ENCODE data around the gene SMG5.

The SMG5 gene

GRCh38 chr1:156232201-156232894, 50.3 kb downstream of the SMG5 start:
- no peaks in the 10 kb centered on the region for H3K27me3 Mint-ChIP-seq (ENCODE audit: low read depth, poor library complexity)
- no peak for DNase-seq
- no peaks in the 10 kb centered on the region for H3K4me1 Mint-ChIP-seq
- no peak overlapping the region for H3K4me3 Mint-ChIP-seq
- TF ChIP-seq, protein P1, sequence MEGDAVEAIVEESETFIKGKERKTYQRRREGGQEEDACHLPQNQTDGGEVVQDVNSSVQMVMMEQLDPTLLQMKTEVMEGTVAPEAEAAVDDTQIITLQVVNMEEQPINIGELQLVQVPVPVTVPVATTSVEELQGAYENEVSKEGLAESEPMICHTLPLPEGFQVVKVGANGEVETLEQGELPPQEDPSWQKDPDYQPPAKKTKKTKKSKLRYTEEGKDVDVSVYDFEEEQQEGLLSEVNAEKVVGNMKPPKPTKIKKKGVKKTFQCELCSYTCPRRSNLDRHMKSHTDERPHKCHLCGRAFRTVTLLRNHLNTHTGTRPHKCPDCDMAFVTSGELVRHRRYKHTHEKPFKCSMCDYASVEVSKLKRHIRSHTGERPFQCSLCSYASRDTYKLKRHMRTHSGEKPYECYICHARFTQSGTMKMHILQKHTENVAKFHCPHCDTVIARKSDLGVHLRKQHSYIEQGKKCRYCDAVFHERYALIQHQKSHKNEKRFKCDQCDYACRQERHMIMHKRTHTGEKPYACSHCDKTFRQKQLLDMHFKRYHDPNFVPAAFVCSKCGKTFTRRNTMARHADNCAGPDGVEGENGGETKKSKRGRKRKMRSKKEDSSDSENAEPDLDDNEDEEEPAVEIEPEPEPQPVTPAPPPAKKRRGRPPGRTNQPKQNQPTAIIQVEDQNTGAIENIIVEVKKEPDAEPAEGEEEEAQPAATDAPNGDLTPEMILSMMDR (IDR thresholded peaks at IDR 0.05): no peak
- H3K9me3 Mint-ChIP-seq: no peaks in the 10 kb centered on the region
- peak overlapping the region; percentile 33 for H3K27ac Mint-ChIP-seq
- H3K36me3 Mint-ChIP-seq (ENCODE audit: low read depth): peaks cover 54% of the 10 kb centered on the region

- no peak overlapping the region for H3K4me3 Mint-ChIP-seq
- TF ChIP-seq, protein P1 (IDR thresholded peaks at IDR 0.05): no peak
- no peak for DNase-seq
- H3K4me1 Mint-ChIP-seq: peaks cover 2% of the 10 kb centered on the region
- H3K9me3 Mint-ChIP-seq: no peaks in the 10 kb centered on the region
- no peaks in the 10 kb centered on the region for H3K27me3 Mint-ChIP-seq (ENCODE audit: low read depth, poor library complexity)
- H3K27ac Mint-ChIP-seq: no peak overlapping the region
- H3K36me3 Mint-ChIP-seq (ENCODE audit: low read depth): peaks cover 49% of the 10 kb centered on the region
These were observed 52.2 kb downstream of the SMG5 start for GRCh38 chr1:156230473-156230837.

GRCh38 chr1:156229809-156230472, 52.7 kb downstream of the SMG5 start:
- DNase-seq: no peak
- H3K27me3 Mint-ChIP-seq (ENCODE audit: low read depth, poor library complexity): no peaks in the 10 kb centered on the region
- H3K27ac Mint-ChIP-seq: no peak overlapping the region
- peaks cover 5% of the 10 kb centered on the region for H3K4me1 Mint-ChIP-seq
- no peaks in the 10 kb centered on the region for H3K9me3 Mint-ChIP-seq
- TF ChIP-seq, protein P1 (IDR thresholded peaks at IDR 0.05): no peak
- H3K4me3 Mint-ChIP-seq: no peak overlapping the region
- peaks cover 49% of the 10 kb centered on the region for H3K36me3 Mint-ChIP-seq (ENCODE audit: low read depth)

DNA sequence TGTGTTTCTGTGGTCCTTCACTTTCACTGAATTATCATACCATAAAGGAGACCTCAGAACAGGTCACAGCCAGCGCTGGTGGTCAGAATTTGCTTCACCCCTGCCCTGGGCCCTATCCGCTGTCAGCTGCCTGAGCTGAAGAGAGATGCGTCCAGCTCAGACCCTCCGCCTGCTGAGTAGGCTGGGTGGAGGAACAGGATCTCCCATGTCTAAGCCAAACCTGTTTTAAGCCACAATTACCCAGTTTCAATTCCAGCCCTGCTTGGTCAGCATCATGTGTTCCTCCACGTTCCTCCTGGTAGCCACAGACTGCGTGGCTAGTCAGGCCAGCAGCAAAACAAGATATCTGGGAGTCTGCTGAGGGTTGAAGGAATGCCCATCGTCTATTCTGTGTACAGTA, 54.1 kb downstream of the SMG5 start:
- no peak overlapping the region for H3K4me3 Mint-ChIP-seq
- DNase-seq: no peak

DNA sequence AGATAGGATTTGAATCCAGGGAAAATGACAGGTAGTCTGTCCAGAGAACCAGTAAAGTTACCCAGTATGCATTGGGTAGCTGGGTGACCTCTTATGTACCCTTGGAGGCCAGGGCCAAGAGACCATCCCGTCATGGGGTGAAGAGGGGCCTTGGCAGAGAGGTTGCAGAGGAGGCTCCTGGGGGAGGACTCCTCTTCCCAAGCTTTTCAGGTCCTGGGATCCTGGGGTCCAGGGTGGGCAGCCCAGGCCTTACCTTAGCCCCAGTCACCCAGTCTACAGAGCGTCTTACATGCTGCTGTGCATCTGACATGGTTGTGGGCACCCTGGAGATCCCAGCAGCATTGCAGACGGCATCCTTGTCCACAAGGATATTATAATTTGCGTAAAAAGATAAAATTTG, 55.8 kb downstream of the SMG5 start:
- Mint-ChIP-seq H3K9me3 (no peaks in the 10 kb centered on the region), H3K4me1 (peaks cover 5% of the 10 kb centered on the region), H3K4me3 (no peak overlapping the region), H3K27me3 (ENCODE audit: low read depth, poor library complexity) (no peaks in the 10 kb centered on the region), H3K36me3 (ENCODE audit: low read depth) (peaks cover 56% of the 10 kb centered on the region), H3K27ac (no peak overlapping the region)
- TF ChIP-seq, protein P1 (IDR thresholded peaks at IDR 0.05): no peak
- DNase-seq: no peak

More for the DNA sequence above, 54.1 kb downstream of the SMG5 start:
- Mint-ChIP-seq H3K4me1 (peaks cover 5% of the 10 kb centered on the region), H3K36me3 (ENCODE audit: low read depth) (peaks cover 46% of the 10 kb centered on the region), H3K27me3 (ENCODE audit: low read depth, poor library complexity) (no peaks in the 10 kb centered on the region), H3K27ac (no peak overlapping the region), H3K9me3 (no peaks in the 10 kb centered on the region)
- TF ChIP-seq, protein P1 (IDR thresholded peaks at IDR 0.05): no peak

DNA sequence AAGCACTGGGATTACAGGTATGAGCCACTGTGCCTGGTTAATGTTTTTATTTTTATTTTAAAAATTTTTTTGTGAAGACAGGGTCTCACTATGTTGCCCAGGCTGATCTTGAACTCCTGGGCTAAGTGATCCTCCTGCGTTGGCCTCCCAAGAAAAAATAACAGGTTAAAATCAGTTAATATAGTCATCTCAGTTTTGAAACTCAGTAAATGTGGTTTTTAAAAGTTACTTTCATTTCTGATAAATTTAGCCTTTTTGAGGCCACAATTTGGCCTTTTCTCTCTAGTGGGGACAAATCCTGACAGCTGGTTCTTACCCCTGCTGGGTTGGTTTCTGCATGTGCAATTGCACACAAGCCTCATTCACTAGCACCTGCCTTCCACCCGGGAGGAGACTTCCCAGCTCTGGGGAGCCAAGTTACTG, 56.5 kb downstream of the SMG5 start:
- H3K4me3 Mint-ChIP-seq: no peak overlapping the region
- H3K27me3 Mint-ChIP-seq (ENCODE audit: low read depth, poor library complexity): no peaks in the 10 kb centered on the region
- no peak overlapping the region for H3K27ac Mint-ChIP-seq
- TF ChIP-seq, protein P1 (IDR thresholded peaks at IDR 0.05): no peak
- peaks cover 61% of the 10 kb centered on the region for H3K36me3 Mint-ChIP-seq (ENCODE audit: low read depth)
- peaks cover 5% of the 10 kb centered on the region for H3K4me1 Mint-ChIP-seq
- no peaks in the 10 kb centered on the region for H3K9me3 Mint-ChIP-seq
- no peak for DNase-seq

Data from nephron progenitor cell (in vitro differentiated cells).